Effector CD8-positive, alpha-beta T cell (primary cell): ENCODE results near the gene SPANXB1.
"Not testable (repeated sequence)": the region's sequence is repeated elsewhere in the genome, so short reads cannot be mapped to it uniquely, and the experiment has no call there.

Experiments
- DNase-seq: peaks from one replicate; lab custom pipeline; 2025; lab: John Stamatoyannopoulos, UW
- total RNA-seq, 4 experiments: gene quantifications; one replicate each; lab custom pipeline; 2026; lab: John Stamatoyannopoulos, UW

The SPANXB1 gene
- 0 reads per million in 4 experiments for total RNA-seq

- not testable (repeated sequence) for DNase-seq
These were observed at the start of gene SPANXB1 for GRCh38 chrX:141002568-141002967. Gene SPANXB1, plus strand, starts transcription at chrX:141002594. Its CDS starts 100 bp downstream, at chrX:141002694.

- DNase-seq, result no peak
These were observed 35.4 kb upstream of the SPANXB1 start for GRCh38 chrX:140967036-140967435.

- DNase-seq, result no peak
These were observed 31.1 kb upstream of the SPANXB1 start for GRCh38 chrX:140971099-140971795.

DNA sequence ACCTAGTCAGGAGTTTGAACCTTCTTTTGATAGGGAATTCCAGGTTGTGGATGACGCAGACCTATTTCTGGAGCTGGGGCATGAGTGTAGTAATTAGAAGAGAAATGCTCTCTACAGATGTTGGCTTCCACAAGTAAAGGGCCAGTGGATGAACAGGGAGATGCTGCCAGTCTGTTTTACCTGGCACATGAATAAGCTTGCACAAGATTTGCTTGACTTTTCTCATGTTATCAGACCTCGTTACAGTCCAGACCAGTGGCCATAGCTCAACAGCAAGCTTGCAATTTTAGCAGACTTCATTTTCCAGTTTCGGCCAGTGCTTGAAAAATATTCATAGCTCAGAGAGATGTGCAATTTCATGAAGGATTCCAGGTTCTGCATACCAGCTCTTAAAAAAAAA, 26.9 kb upstream of the SPANXB1 start:
- DNase-seq, result no peak

GRCh38 chrX:140980271-140980670, 22.1 kb upstream of the SPANXB1 start:
- no peak for DNase-seq

- DNase-seq, result no peak
These were observed 18.7 kb upstream of the SPANXB1 start for GRCh38 chrX:140983730-140984129.

- not testable (repeated sequence) for DNase-seq
These were observed 2.8 kb downstream of the SPANXB1 start for GRCh38 chrX:141005243-141005642.

DNA sequence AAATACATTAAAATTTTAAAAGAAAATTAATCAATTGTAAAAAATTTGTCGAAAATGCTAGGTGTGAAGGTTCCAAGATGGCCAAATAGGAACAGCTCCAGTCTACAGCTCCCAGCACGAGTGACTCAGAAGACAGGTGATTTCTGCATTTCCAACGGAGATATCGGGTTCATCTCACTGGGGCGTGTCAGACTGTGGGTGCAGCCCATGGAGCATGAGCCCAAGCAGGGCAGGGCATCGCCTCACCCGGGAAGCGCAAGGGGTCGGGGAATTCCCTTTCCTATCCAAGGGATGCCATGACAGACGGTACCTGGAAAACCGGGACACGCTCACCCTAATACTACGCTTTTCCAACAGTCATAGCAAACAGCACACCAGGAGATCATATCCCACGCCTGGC, 41.9 kb downstream of the SPANXB1 start:
- DNase-seq, result not testable (repeated sequence)

DNA sequence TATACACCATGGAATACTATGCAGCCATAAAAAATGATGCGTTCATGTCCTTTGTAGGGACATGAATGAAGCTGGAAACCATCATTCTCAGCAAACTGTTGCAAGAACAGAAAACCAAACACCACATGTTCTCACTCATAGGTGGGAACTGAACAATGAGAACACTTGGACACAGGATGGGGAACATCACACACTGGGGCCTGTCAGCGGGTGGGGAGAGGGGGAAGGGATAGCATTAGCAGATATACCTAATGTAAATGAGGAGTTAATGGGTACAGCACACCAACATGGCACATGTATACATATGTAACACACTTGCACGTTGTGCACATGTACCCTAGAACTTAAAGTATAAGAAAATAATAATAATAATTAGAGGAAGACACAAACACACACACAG, 47.5 kb downstream of the SPANXB1 start:
- not testable (repeated sequence) for DNase-seq

GRCh38 chrX:141052098-141052497, 49.7 kb downstream of the SPANXB1 start:
- not testable (repeated sequence) for DNase-seq
